22Rv1 (cell line): ENCODE results near the gene FBXL7.

Source experiments
- H3K27ac ChIP-seq: fragments of 450-650 bp; 2 replicates; pipeline ENCODE4 v1.5.1; 2017
- CTCF ChIP-seq: fragments of 450-650 bp; IDR thresholded peaks from 2 replicates; pipeline ENCODE4 v1.5.1; 2017; ENCODE audit warnings: mild to moderate bottlenecking
- ZFX ChIP-seq: fragments of 450-650 bp; IDR thresholded peaks from 2 replicates; pipeline ENCODE4 v1.6.1; 2017; ENCODE audit warnings: antibody characterized with exemption, borderline replicate concordance

FBXL7 gene

DNA sequence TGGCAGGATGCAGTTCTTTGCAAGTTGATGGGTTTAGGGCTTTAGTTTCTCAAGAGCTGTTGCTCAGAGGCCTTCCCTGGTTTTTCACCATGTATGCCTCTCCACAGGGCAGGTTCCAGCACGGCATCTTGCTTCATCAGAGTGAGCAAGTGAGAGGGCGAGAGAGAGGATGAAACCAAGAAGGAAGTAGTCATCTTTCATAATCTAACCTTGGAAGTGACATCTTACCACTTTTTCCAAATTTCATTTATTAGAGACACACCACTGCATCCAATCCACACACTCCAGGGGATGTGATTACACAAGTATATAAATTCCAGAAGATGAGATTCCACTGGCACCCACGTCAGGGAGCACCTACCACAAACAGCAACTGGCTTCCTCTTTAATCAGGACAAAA, 385.2 kb downstream of the FBXL7 start:
- no peak for TF ChIP-seq ZFX
- H3K27ac ChIP-seq: no peak overlapping the region

- no peak overlapping the region for H3K27ac ChIP-seq
- TF ChIP-seq ZFX: no peak
- TF ChIP-seq CTCF: no peak
Observed at GRCh38 chr5:15886156-15886555, 386.2 kb downstream of the FBXL7 start.

- no peak overlapping the region for H3K27ac ChIP-seq
- TF ChIP-seq ZFX (no peak), CTCF (no peak)
Observed at GRCh38 chr5:15887093-15887492, 387.1 kb downstream of the FBXL7 start.

GRCh38 chr5:15889001-15889400, 389.0 kb downstream of the FBXL7 start:
- no peak overlapping the region for H3K27ac ChIP-seq
- no peak for TF ChIP-seq CTCF

DNA sequence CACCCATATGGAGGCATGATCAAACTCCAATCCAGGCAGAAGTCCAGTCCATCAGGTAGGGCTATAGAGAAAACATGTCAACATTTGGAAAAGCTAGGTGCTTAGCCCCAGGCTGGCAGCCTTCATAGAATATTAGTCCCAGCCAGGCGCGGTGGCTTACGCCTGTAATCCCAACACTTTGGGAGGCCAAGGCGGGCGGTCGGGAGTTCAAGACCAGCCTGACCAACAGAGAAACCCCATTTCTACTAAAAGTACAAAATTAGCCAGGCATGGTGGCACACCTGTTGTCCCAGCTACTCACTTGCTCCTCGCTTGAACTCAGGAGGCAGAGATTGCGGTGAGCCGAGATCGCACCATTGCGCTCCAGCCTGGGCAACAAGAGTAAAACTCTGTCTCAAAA, 393.9 kb downstream of the FBXL7 start:
- H3K27ac ChIP-seq: no peak overlapping the region
- TF ChIP-seq ZFX (no peak), CTCF (no peak)

GRCh38 chr5:15897656-15898055, 397.7 kb downstream of the FBXL7 start:
- H3K27ac ChIP-seq: no peak overlapping the region
- TF ChIP-seq CTCF: no peak
- TF ChIP-seq ZFX: no peak

GRCh38 chr5:15898641-15899040, 398.7 kb downstream of the FBXL7 start:
- TF ChIP-seq CTCF (no peak), ZFX (no peak)
- no peak overlapping the region for H3K27ac ChIP-seq

DNA sequence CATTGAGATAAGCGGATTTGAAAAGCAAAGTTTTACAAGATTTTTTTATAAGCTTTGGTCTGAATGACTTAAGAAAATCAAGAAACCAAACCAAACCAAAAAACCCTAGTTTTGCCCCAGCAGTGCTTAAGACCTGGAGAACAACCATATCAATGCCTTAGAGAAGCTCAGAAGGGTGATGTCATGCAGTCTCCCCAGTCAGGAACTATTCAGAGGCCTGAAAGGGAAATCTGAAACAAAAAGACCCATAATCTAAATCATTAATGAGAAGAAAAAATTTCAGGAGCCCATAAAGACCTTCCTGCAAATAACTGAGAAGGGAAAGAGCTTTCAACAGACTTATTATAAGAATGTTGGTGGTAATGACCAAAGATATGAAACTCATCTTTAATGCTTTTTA, 399.5 kb downstream of the FBXL7 start:
- TF ChIP-seq ZFX (no peak), CTCF (no peak)
- no peak overlapping the region for H3K27ac ChIP-seq
